ENCODE results near the gene ZNF438.

ZNF438 gene

GRCh38 chr10:31013331-31013730 is 18.3 kb downstream of the ZNF438 start:
- DNase-seq (ENCODE audit: low read depth) = no peak

GRCh38 chr10:31011665-31012022 is 20.0 kb downstream of the ZNF438 start:
- DNase-seq (ENCODE audit: low read depth) = no peak

- no peak for DNase-seq (ENCODE audit: low read depth)
Measured at GRCh38 chr10:31011017-31011664, 20.5 kb downstream of the ZNF438 start.

- DNase-seq (ENCODE audit: low read depth) = no peak
Measured at GRCh38 chr10:31010062-31010461, 21.6 kb downstream of the ZNF438 start.

DNA sequence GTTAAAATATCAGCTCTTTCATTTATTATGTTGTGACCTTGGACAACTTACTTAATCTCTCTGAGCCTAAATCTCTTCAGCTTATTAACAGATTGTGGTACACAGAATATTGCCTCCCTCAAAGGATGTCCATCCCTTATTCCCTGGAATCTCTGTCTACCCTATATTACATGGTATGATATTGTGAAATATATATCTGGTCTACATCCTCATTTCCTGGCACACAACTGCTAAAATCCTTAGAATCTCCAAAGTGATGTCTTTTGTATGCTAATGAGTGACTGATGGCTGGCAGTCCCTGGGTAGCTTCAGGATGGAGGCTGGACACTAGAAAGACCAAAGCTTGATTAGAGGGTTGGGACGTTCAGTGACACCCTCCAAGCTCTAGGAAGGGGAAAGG is 25.8 kb downstream of the ZNF438 start:
- DNase-seq (ENCODE audit: low read depth) = no peak

DNA sequence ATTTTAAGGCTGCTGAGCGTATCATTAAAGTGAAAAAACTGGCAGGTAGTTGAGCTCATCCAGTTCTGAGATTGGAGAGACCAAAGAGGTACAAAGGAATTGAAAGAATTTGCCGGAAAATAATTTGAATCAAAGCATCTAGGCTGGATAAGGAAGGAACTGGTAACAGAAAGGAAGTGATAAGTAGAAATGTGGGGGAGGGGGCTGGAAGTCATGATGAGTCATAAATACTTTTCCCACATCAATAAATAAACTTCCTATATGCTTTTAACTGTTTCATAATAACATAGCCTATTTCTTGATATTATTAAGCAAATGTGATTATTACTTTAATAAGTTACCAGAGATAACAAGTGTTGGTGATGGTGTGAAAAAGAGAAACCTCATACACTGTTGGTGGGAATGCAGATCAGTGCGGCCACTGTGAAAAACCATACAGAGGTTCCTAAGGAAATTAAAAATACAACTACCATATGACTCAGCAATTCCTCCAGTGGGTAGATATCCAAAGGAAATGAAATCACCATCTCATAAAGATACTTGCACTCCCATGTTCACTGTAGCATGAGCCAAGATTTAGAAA is 27.0 kb downstream of the ZNF438 start:
- DNase-seq (ENCODE audit: low read depth) = peak; percentile 68

GRCh38 chr10:31001740-31002139 is 29.9 kb downstream of the ZNF438 start:
- no peak for DNase-seq (ENCODE audit: low read depth)

DNA sequence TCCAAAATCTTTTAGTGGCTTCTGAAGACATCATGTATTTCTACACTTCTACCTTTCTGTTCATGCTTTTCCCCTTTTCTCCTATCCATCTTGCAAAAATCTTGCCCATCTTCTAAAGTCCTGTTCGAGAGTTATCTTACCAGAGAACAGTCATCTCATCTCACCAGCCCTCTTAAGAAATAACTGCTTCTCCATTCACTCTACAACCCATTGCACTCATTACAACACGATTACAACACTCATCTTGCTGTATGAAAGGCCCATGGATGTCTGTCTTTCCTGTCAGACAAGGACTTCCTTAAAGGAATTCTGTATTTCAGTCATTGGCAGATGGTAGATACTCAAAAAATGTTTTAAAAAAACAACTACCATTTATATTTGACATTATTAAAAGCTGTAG is 30.8 kb downstream of the ZNF438 start:
- no peak for DNase-seq (ENCODE audit: low read depth)

DNA sequence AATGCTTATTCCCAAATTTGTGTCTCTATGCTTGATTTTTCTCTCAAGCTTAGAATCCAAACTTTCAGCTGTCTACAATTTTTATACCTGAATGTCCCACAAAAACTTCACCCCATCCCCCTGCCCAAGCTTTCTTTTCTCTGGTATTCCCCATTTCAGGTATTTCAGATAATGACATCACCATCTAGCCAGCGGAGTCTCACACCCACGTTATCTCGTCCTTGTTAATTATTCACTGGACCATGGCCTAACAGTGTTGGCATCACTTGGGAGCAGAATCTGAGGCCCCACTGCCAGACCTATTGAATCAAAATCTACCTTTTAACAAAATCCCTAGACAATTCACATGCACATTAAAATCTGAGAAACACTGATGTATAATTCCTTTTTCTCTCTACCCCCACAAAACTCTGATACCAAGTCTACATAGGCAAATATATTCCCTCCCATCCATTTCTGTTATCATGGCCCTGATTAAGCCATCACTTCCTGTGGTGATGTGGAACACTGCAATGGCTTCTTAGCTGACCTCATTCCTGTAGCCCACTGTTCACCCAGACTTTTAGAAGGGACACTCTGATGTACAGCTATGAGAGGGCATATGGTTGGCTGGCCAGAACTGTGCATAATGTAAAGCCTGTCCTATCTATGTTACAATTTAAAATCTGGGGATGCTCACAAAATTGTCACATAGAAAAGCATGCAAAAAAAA is 31.4 kb downstream of the ZNF438 start:
- no peak for DNase-seq (ENCODE audit: low read depth)

DNA sequence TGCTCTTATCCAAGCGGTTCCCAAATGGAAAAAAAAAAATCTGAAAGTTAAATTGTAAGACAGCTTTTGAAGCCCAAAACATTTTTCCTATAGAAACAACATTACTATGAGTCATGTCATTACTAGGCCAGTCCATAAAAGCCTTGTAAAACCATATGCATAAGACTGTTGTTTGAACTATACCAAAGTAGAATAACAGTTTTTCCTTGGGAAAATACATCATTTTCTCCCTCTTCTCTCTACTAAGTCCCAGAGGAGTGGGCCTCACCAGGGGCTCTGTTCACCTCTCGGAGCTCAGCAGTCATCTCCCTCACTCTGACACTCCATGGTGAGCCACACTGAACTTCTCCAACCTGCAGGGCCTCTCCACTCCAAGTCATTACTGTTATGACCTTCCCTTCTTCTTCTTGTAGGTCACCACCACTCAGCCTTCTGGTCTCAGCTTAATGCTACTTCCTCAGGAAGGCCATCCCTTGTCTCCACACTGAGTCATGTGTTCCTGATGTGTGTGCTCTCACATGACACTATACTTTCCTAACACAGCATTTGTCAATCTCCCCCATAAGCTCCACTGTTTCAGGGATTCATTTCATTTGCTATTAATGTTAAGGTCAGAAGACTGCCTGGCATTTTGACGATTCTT is 32.5 kb downstream of the ZNF438 start:
- DNase-seq (ENCODE audit: low read depth) = no peak

GRCh38 chr10:30997536-30998235 is 34.0 kb downstream of the ZNF438 start:
- DNase-seq (ENCODE audit: low read depth) = no peak

DNA sequence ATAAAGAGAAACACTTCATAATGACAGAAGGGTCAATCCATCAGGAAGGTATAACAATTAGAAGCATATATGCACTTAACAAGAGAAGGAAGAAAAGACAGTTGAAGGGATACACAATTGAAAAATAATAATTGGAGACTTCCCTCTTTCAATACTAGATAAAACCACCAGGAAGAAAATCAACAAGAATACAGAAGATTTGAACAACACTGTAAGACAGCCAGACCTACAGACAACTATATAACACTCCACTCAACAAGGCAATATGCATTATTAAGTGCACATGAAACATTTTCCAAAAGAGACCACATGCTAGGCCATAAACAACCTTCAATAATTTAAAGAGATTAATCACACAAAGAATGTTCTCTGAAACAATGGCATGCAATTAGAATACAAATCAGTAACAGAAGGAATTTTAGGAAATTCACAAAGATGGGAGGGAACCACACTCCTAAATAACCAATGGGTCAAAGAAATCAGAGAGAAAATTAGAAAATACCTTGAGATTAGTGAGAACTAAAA is 35.1 kb downstream of the ZNF438 start:
- DNase-seq (ENCODE audit: low read depth) = no peak

GRCh38 chr10:30995081-30995770 is 36.4 kb downstream of the ZNF438 start:
- no peak for DNase-seq (ENCODE audit: low read depth)

GRCh38 chr10:30993155-30993554 is 38.5 kb downstream of the ZNF438 start:
- DNase-seq (ENCODE audit: low read depth) = no peak

DNA sequence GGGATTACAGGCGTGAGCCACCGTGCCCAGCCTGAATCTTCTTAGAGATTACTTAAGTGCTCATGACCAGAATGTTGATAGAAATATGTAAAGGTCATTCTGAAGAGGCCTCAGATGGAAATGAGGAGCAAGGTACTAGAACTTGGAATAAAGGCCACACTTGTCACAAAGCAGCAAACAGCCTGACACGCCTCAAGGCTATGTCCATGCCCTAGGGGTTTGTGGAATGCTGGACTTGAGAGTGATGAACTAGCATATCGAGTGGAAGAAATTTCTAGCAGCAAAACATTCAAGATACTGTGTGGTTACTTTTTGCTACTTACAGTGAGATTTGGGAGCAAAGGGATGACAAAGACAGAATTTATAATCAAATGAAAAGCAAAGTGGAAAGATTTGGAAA is 39.0 kb downstream of the ZNF438 start:
- DNase-seq (ENCODE audit: low read depth) = no peak

DNA sequence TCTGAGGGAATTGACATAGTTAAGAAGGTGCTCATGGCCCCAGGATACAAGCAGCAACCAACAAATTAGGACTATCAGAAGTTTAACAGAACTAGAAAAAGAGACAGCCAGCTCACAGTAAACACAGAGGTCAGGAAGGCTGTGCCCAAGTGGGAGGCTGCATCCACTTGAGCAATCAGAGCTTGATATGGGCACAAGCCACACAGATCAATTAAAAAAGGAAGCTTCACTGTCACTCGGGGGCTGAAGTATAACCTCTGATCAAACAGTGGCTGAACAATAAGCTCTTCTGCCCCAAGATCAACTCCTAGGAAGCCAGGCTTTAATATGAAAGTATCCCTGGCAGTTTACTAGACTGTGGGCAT is 40.0 kb downstream of the ZNF438 start:
- no peak for DNase-seq (ENCODE audit: low read depth)

DNA sequence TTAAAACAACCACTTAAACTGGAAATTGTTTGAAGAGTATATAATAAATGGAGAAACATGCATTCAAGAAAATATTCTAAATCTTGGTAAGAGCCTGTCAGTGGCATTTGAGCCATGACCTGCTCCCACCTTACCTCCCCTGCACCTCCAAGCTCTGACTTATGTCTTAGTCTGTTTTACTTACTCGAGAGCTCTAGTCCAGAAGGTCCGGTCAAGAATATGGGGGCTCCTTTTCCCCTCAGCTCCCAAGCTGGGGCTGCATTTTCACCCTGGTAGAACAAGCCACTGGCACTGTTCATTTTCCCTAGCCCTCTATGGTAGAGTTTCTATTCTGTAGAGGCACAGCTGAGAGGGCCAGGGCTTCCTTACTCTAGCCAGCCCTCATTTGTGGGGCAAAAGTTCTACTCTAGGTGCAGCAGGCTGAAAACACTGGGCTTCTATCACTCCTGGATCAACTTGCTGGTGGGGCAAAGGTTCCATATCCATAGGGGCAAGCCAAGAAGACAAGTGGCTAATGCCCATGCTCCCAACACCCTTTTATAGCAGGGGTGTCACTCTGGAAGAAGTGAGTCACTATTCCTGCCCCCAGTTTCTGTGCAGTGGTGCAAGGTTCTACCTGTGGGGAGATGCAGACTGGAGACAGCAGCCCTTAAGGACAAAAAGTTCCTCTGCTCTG is 40.6 kb downstream of the ZNF438 start:
- no peak for DNase-seq (ENCODE audit: low read depth)

GRCh38 chr10:30990351-30990750 is 41.3 kb downstream of the ZNF438 start:
- no peak for DNase-seq (ENCODE audit: low read depth)

DNA sequence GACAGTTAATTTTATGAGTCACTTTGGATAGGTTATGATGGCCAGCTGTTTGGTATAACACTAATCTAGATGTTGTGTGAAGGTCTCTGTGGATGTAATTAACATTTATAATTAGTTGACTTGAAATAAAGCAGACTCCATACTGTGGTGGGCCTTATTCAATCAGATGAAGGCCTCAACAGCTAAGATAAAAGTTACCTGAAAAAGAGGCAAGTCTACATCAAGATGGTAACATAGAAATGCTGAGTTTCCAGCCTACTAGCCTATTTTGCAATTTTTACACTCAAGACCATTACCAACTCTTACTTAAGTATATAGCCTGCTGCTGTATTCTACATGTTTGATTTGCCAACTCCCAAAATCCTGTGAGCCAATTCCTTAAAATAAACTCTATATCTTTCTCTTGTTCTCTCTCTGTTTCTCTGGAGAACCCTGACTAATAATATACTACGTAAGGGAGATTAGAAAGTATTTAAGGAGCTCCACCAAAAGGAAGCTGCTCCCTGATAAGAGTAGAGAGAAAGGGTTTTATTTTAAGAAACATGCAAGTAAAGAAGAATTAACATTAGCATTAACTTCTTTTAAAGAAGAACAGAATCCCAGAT is 42.7 kb downstream of the ZNF438 start:
- DNase-seq (ENCODE audit: low read depth) = no peak

DNA sequence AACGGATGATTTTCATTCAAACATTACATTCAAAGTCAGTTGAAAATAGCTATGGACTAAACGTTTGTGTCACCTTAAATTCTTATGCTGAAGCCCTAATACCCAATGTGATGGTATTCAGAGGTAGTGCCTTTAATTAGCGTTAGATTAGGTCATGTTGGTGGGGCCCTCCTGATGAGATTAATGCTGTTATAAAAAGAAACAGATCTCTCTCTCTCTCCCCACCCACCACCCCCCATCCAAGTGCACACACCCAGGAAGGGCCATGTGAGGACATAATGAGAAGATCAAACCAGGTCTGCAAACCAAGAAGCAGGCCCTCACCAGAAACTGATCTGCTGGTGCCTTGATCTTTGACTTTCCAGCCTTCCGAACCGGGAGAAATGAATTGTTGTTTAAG is 44.2 kb downstream of the ZNF438 start:
- DNase-seq (ENCODE audit: low read depth) = no peak

DNA sequence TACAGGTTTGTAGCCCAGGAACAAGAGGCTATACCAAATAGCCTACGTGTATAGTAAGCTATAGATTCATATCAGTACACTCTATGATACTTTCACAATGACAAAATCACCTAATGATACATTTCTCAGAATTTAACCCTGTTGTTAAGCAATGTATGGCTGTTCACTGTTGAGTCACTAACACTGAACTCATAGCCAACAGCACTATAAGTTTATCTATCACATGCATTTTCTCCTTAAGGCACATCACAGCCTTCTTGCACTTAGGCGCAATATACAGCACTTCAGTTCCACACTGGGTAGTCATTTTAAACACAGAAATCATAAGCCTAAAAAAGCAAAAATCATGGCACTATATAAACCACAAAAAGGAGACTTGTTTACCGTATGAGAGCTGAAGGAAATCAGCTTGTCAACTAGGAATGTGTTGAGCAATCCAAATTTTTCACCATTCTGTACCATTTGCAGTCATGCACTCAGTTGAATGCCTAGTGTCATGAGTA is 45.6 kb downstream of the ZNF438 start:
- DNase-seq (ENCODE audit: low read depth) = peak; percentile 67

All from HS-5 (cell line).